ENCODE data around the gene MYLK2.

The MYLK2 gene

GRCh38 chr20:31829731-31830130, 10.6 kb downstream of the MYLK2 start:
- H3K36me3 ChIP-seq, result no peaks in the 10 kb centered on the region
- H3K4me3 ChIP-seq, result no peak overlapping the region
- TF ChIP-seq Cebpa-rat (IDR thresholded peaks at IDR 0.05), result no peak
- no peaks in the 10 kb centered on the region for H3K9me3 ChIP-seq (replicated peaks in 1 of 11)
- H3K27ac ChIP-seq, result peak overlapping the region in 3 of 11 experiments; percentile 13 to 27 (median 27); a peak in 2 of 22 replicates
- peak overlapping the region; percentile 32 to 70 (median 66) for H3K4me2 ChIP-seq
- H3K4me1 ChIP-seq, result peaks cover 13 to 35% (median 30%) of the 10 kb centered on the region in 10 experiments
- peaks cover 0 to 37% (median 0%) of the 10 kb centered on the region in 11 experiments; a peak in 7 of 22 replicates for H3K27me3 ChIP-seq
- peaks cover 0 to 49% (median 4%) of the 10 kb centered on the region in 11 experiments; a peak in 10 of 22 replicates for H4K20me1 ChIP-seq
- 0 out of 22 replicates have a peak overlapping the region, but pooled peaks of 1 of the 11 experiments have one; percentile 18 for H3K9ac ChIP-seq

- Histone ChIP-seq H3K4me3 (no peak overlapping the region), H4K20me1 (peaks cover 0 to 49% (median 9%) of the 10 kb centered on the region in 11 experiments; a peak in 19 of 22 replicates), H3K9ac (peak overlapping the region in 1 of 11 experiments; percentile 44; a peak in 1 of 22 replicates), H3K4me2 (peak overlapping the region; percentile 32 to 70 (median 66)), H3K36me3 (no peaks in the 10 kb centered on the region), H3K27me3 (peaks cover 0 to 45% (median 0%) of the 10 kb centered on the region in 11 experiments; a peak in 9 of 22 replicates), H3K9me3 (replicated peaks in 1 of 11) (no peaks in the 10 kb centered on the region), H3K4me1 (peaks cover 20 to 43% (median 37%) of the 10 kb centered on the region in 10 experiments), H3K27ac (peak overlapping the region in 1 of 11 experiments; percentile 9; a peak in 1 of 22 replicates)
- TF ChIP-seq Cebpa-rat (IDR thresholded peaks at IDR 0.05), result no peak
These were observed 11.3 kb downstream of the MYLK2 start for GRCh38 chr20:31830406-31830981.

- Histone ChIP-seq H3K27me3 (peaks cover 0 to 52% (median 0%) of the 10 kb centered on the region in 11 experiments; a peak in 9 of 22 replicates), H3K4me3 (no peak overlapping the region), H3K36me3 (no peaks in the 10 kb centered on the region), H3K27ac (no peak overlapping the region), H3K4me1 (peaks cover 27 to 50% (median 44%) of the 10 kb centered on the region in 10 experiments), H4K20me1 (peaks cover 0 to 55% (median 16%) of the 10 kb centered on the region in 11 experiments; a peak in 19 of 22 replicates), H3K9me3 (replicated peaks in 1 of 11) (no peaks in the 10 kb centered on the region), H3K4me2 (no peak overlapping the region), H3K9ac (no peak overlapping the region)
- TF ChIP-seq Cebpa-rat (IDR thresholded peaks at IDR 0.05), result no peak
These were observed 12.1 kb downstream of the MYLK2 start for GRCh38 chr20:31831211-31831610.

GRCh38 chr20:31831771-31832306, 12.7 kb downstream of the MYLK2 start:
- peaks cover 33 to 56% (median 50%) of the 10 kb centered on the region in 10 experiments for H3K4me1 ChIP-seq
- H3K9me3 ChIP-seq (replicated peaks in 1 of 11), result no peaks in the 10 kb centered on the region
- H3K4me2 ChIP-seq, result no peak overlapping the region
- H3K27me3 ChIP-seq, result peaks cover 0 to 55% (median 0%) of the 10 kb centered on the region in 11 experiments; a peak in 9 of 22 replicates
- no peak overlapping the region for H3K27ac ChIP-seq
- H3K36me3 ChIP-seq, result no peaks in the 10 kb centered on the region
- no peak overlapping the region for H3K4me3 ChIP-seq
- peaks cover 0 to 61% (median 19%) of the 10 kb centered on the region in 11 experiments; a peak in 19 of 22 replicates for H4K20me1 ChIP-seq
- no peak overlapping the region for H3K9ac ChIP-seq
- no peak for TF ChIP-seq Cebpa-rat (IDR thresholded peaks at IDR 0.05)

GRCh38 chr20:31833130-31833930, 14.2 kb downstream of the MYLK2 start:
- H3K36me3 ChIP-seq, result no peaks in the 10 kb centered on the region
- no peaks in the 10 kb centered on the region for H3K9me3 ChIP-seq (replicated peaks in 1 of 11)
- peaks cover 0 to 67% (median 0%) of the 10 kb centered on the region in 11 experiments; a peak in 9 of 22 replicates for H3K27me3 ChIP-seq
- H4K20me1 ChIP-seq, result peaks cover 0 to 76% (median 25%) of the 10 kb centered on the region in 11 experiments; a peak in 19 of 22 replicates
- H3K4me3 ChIP-seq, result no peak overlapping the region
- H3K9ac ChIP-seq, result no peak overlapping the region
- no peak for TF ChIP-seq Cebpa-rat (IDR thresholded peaks at IDR 0.05)
- H3K27ac ChIP-seq, result no peak overlapping the region; a peak in 1 of 22 replicates
- H3K4me1 ChIP-seq, result peaks cover 48 to 71% (median 65%) of the 10 kb centered on the region in 10 experiments
- H3K4me2 ChIP-seq, result peak overlapping the region in 8 of 11 experiments; percentile 18 to 92 (median 85); a peak in 10 of 22 replicates

GRCh38 chr20:31833931-31834521, 14.9 kb downstream of the MYLK2 start:
- Histone ChIP-seq H3K36me3 (no peaks in the 10 kb centered on the region), H3K9me3 (replicated peaks in 1 of 11) (no peaks in the 10 kb centered on the region), H3K27me3 (peaks cover 0 to 71% (median 0%) of the 10 kb centered on the region in 11 experiments; a peak in 9 of 22 replicates), H3K27ac (no peak overlapping the region; a peak in 1 of 22 replicates), H3K4me2 (peak overlapping the region in 8 of 11 experiments; percentile 18 to 92 (median 85); a peak in 11 of 22 replicates), H3K4me3 (no peak overlapping the region), H4K20me1 (peaks cover 0 to 83% (median 25%) of the 10 kb centered on the region in 11 experiments; a peak in 19 of 22 replicates), H3K4me1 (peaks cover 55 to 77% (median 72%) of the 10 kb centered on the region in 10 experiments), H3K9ac (no peak overlapping the region)
- TF ChIP-seq Cebpa-rat (IDR thresholded peaks at IDR 0.05), result no peak

GRCh38 chr20:31835554-31835953, 16.4 kb downstream of the MYLK2 start:
- Histone ChIP-seq H3K4me1 (peaks cover 42 to 70% (median 65%) of the 10 kb centered on the region in 10 experiments), H3K9ac (peak overlapping the region in 4 of 11 experiments; percentile 9 to 20 (median 12); a peak in 7 of 22 replicates), H4K20me1 (peaks cover 0 to 87% (median 25%) of the 10 kb centered on the region in 11 experiments; a peak in 19 of 22 replicates), H3K27me3 (peaks cover 0 to 85% (median 0%) of the 10 kb centered on the region in 11 experiments; a peak in 9 of 22 replicates), H3K4me2 (peak overlapping the region; percentile 69 to 92 (median 87)), H3K36me3 (no peaks in the 10 kb centered on the region), H3K4me3 (no peak overlapping the region), H3K9me3 (replicated peaks in 1 of 11) (no peaks in the 10 kb centered on the region), H3K27ac (peak overlapping the region in 6 of 11 experiments; percentile 2 to 47 (median 27); a peak in 5 of 22 replicates)
- no peak for TF ChIP-seq Cebpa-rat (IDR thresholded peaks at IDR 0.05)
